Urinary bladder (tissue), 4 donors: ENCODE results near the gene PPID. TPM values are rescaled to one million over a fixed set of nuclear protein-coding genes. Genes with fewer than 3 reads are reported as not detected.
"Not testable (repeated sequence)": the region's sequence is repeated elsewhere in the genome, so short reads cannot be mapped to it uniquely, and the experiment has no call there.

Source experiments
- DNase-seq: peaks from one replicate; pipeline ENCODE4 v3.0.0-alpha.2; 2015; ENCODE audit errors: extremely low spot score
- H3K27ac ChIP-seq: one replicate; pipeline ENCODE4 v1.5.1; 2013; ENCODE audit warnings: low read depth, mild to moderate bottlenecking, moderate library complexity
- H3K36me3 ChIP-seq: one replicate; pipeline ENCODE4 v1.6.1; 2013; ENCODE audit warnings: mild to moderate bottlenecking, moderate library complexity; ENCODE audit not compliant: insufficient read depth
- H3K4me1 ChIP-seq: one replicate; pipeline ENCODE4 v1.6.1; 2013; ENCODE audit warnings: mild to moderate bottlenecking, moderate library complexity; ENCODE audit not compliant: insufficient read depth
- H3K4me3 ChIP-seq: one replicate; pipeline ENCODE4 v1.5.1; 2013; ENCODE audit warnings: low read depth, low read length
- WGBS: extraction: QIAGEN DNeasy Blood & Tissue Kit; methylation state at CpG from one replicate; pipeline ENCODE4 v1.1.7; 2013; 5-methylcytosine and 5-hydroxymethylcytosine counted together
- polyA plus RNA-seq: library from polyadenylated mRNA; stranded (reverse); fragments of 200-250 nt; gene quantifications from one replicate; pipeline ENCODE4 v1.2.3, GENCODE V29; 2013
- total RNA-seq: library from RNA; depleted of rRNA; stranded (reverse); fragments of >200 nt; gene quantifications from one replicate; pipeline ENCODE4 v1.2.3, GENCODE V29; 2014
- donor health status: healthy with polysubstance abuse.
- donor health status: healthy.

Gene PPID
- total and polyA plus RNA-seq, 2 donors = 26.1 to 38.2 TPM

- H3K36me3 ChIP-seq = no peaks in the 10 kb centered on the region
- no peak overlapping the region for H3K27ac ChIP-seq
- DNase-seq = no peak
- H3K4me3 ChIP-seq = no peak overlapping the region
- no peaks in the 10 kb centered on the region for H3K4me1 ChIP-seq
These were observed 33.4 kb upstream of the PPID start for GRCh38 chr4:158756588-158756987.

DNA sequence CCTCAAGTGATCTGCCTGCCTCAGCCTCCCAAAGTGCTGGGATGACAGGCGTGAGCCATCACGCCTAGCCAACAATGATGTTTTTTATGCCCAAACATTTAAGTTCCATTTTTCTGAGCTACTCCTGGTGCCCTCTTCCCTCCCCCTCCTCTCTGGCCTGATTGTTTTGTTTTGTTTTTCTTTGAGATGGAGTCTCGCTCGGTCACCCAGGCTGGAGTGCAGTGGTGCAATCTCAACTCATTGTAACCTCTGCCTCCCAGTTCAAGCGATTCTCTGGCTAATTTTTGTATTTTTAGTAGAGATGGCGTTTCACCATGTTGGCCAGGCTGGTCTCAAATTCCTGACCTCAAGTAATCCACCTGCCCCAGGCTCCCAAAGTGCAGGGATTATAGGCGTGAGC is 32.6 kb upstream of the PPID start:
- H3K4me1 ChIP-seq, H3K4me3 ChIP-seq, H3K36me3 ChIP-seq, H3K27ac ChIP-seq, DNase-seq: not testable (repeated sequence)
- WGBS = 94% methylated on average over 7 of the region's 7 CpGs

- no peak overlapping the region for H3K27ac ChIP-seq
- no peaks in the 10 kb centered on the region for H3K36me3 ChIP-seq
- H3K4me1 ChIP-seq = no peaks in the 10 kb centered on the region
- DNase-seq = no peak
- 95% methylated on average over 5 of the region's 5 CpGs for WGBS
- no peak overlapping the region for H3K4me3 ChIP-seq
These were observed 31.4 kb upstream of the PPID start for GRCh38 chr4:158754385-158755180.

DNA sequence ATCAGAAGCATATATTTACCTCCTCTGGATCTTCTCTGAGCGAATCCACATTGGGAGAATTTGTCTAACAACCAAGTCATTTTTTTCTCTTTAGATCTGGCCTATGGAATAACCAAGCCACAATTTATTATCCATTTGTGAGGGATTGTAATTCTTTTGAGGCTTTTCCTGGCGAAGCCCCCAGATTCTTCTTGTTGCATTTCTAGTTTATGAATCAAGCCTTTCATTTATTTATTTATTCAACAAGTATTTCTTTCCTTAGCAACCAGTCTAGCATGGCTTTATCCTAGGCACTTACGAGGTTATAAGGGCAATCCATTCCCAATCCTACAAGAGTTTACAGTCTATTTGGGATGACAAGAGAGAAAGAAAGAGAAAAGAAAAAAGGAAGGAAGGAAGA is 27.2 kb upstream of the PPID start:
- WGBS = 34% methylated on average over 3 of the region's 3 CpGs
- Histone ChIP-seq H3K36me3 (no peaks in the 10 kb centered on the region), H3K4me3 (no peak overlapping the region), H3K27ac (no peak overlapping the region), H3K4me1 (no peaks in the 10 kb centered on the region)
- DNase-seq = no peak

DNA sequence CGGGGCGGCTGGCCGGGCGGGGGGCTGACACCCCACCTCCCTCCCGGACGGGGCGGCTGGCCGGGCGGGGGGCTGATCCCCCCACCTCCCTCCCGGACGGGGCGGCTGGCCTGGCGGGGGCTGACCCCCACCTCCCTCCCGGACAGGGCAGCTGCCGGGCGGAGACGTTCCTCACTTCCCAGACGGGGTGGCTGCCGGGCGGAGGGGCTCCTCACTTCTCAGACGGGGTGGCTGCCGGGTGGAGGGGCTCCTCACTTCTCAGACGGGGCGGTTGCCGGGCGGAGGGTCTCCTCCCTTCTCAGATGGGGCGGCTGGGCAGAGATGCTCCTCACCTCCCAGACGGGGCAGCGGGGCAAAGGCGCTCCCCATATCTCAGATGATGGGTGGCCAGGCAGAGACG is 23.3 kb upstream of the PPID start:
- H3K4me1 ChIP-seq, DNase-seq, H3K36me3 ChIP-seq, H3K27ac ChIP-seq, H3K4me3 ChIP-seq: not testable (repeated sequence)
- WGBS = 95% methylated on average over 31 of the region's 31 CpGs

- WGBS = 81% methylated on average over 3 of the region's 3 CpGs
- no peak overlapping the region for H3K27ac ChIP-seq
- DNase-seq = no peak
- no peaks in the 10 kb centered on the region for H3K36me3 ChIP-seq
- no peak overlapping the region for H3K4me3 ChIP-seq
- H3K4me1 ChIP-seq = no peaks in the 10 kb centered on the region
These were observed 18.3 kb upstream of the PPID start for GRCh38 chr4:158741326-158742021.

DNA sequence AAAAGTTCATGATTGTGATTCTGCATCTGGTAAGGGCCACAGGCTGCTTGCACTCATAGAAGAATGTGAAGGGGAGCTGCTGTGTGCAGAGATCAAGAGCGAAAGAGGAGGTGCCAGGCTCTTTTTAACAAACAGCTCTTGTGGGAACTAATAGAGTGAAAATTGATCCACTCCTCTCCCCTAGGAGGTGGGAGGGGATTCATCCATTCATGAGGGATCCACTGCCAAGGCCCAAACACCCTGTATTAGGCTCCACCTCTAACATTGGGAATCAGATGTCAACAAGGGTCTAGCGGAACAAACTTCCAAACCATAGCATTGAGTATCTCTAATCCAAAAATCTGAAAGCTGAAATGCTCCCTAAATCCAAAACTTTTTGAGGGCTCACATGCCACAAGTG is 16.4 kb upstream of the PPID start:
- no peak for DNase-seq
- Histone ChIP-seq H3K27ac (no peak overlapping the region), H3K4me1 (no peaks in the 10 kb centered on the region), H3K36me3 (no peaks in the 10 kb centered on the region), H3K4me3 (no peak overlapping the region)
- 93% methylated on average over 2 of the region's 2 CpGs for WGBS

- Histone ChIP-seq H3K4me3 (no peak overlapping the region), H3K36me3 (no peaks in the 10 kb centered on the region), H3K27ac (no peak overlapping the region), H3K4me1 (no peaks in the 10 kb centered on the region)
- DNase-seq = no peak
- 97% methylated on average over 2 of the region's 2 CpGs for WGBS
These were observed 15.7 kb upstream of the PPID start for GRCh38 chr4:158738866-158739265.

- WGBS = 15% methylated on average over 5 of the region's 5 CpGs
- no peak overlapping the region for H3K4me3 ChIP-seq
- no peak overlapping the region for H3K27ac ChIP-seq
- DNase-seq = no peak
- H3K36me3 ChIP-seq = no peaks in the 10 kb centered on the region
- no peaks in the 10 kb centered on the region for H3K4me1 ChIP-seq
These were observed 6.7 kb upstream of the PPID start for GRCh38 chr4:158729716-158730559.

DNA sequence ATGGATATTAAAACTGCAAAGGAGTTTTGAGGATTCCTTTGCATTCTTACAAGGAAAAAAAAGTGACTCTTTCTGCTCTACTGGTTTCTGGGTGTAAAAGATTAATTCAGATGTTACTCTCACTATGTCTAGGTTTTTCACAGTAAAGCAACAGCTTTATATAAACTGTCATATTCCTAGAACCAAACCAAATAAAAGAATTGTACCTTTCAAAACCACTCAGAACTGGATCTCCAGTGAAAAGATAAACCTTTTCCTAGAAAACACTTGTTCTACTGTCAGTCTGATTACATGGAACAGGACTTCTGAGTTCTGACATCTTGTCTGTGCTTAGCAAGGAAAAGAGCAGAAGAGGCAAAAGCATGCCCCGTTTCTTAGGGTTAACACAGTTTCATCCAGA is 5.0 kb upstream of the PPID start:
- no peak for DNase-seq
- 56% methylated on average over 1 of the region's 1 CpG for whole genome bisulfite sequencing
- no peak overlapping the region for H3K27ac ChIP-seq
- no peaks in the 10 kb centered on the region for H3K4me1 ChIP-seq
- no peaks in the 10 kb centered on the region for H3K36me3 ChIP-seq
- H3K4me3 ChIP-seq = no peak overlapping the region

DNA sequence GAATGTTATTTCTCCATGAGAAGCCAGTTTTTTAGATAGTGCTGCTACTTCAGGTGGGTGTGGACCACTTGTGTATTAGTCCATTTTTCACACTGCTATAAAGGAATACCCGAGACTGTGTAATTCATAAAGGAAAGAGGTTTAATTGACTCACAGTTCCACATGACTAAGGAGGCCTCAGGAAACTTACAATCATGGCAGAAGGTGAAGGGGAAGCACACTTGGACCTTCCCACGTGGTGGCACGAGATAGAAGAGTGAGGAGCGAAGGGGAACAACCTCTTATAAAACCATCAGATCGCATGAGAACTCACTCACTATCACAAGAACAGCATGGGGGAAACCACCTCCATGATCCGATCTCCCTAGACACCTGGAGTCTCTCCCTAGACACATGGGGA is 3.4 kb upstream of the PPID start:
- Histone ChIP-seq H3K36me3 (no peaks in the 10 kb centered on the region), H3K4me3 (no peak overlapping the region), H3K27ac (no peak overlapping the region), H3K4me1 (no peaks in the 10 kb centered on the region)
- DNase-seq = no peak
- 55% methylated on average over 6 of the region's 6 CpGs for WGBS

DNA sequence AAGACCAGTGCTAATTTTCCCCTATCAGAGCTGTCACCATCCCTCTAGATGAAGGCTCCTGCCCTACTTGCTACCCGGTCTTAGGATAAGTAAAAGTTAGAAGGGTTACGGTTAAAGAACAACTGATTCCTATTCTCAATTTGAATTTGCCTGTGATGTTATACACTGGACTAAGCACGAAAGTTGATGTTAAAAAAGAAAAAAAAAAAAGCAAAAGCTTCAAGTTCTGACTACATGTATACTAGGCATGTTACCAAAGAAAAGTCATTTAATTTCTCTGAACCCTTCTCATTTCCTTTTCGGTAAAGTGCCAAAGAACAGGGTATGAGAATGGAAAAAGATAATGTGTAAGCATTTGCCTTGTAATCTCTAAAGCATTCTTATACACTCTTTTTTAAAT is 1.4 kb upstream of the PPID start:
- no peak overlapping the region for H3K27ac ChIP-seq
- no peak for DNase-seq
- peaks cover 3% of the 10 kb centered on the region for H3K36me3 ChIP-seq
- no peaks in the 10 kb centered on the region for H3K4me1 ChIP-seq
- WGBS = 84% methylated on average over 4 of the region's 4 CpGs
- H3K4me3 ChIP-seq = no peak overlapping the region

- H3K27ac ChIP-seq = no peak overlapping the region
- peak; percentile 2 for DNase-seq
- H3K4me1 ChIP-seq = no peaks in the 10 kb centered on the region
- peak overlapping the region; percentile 92 for H3K4me3 ChIP-seq
- H3K36me3 ChIP-seq = peaks cover 7% of the 10 kb centered on the region
- 12% methylated on average over 16 of the region's 16 CpGs for WGBS
These were observed 792 bp downstream of the PPID start for GRCh38 chr4:158722291-158722916.
